Panc1 (cell line): ENCODE results near the gene VAMP5. TPM values are rescaled to one million over a fixed set of nuclear protein-coding genes. Genes with fewer than 3 reads are reported as not detected.
A peak's percentile ranks its signal among the peaks of the same experiment; 100 is the strongest.
"Not testable (repeated sequence)": the region's sequence is repeated elsewhere in the genome, so short reads cannot be mapped to it uniquely, and the experiment has no call there.

ENCODE experiments used
- ATAC-seq: fragments of 200-7000 bp; cut with Tn5 transposase; 2 replicates; pipeline ENCODE4 v1.9.1; 2020; ENCODE audit warnings: mild to moderate bottlenecking, moderate library complexity
- BruUV-seq: library from RNA; stranded (reverse); fragments of 400-500 nt; replicated peaks from 2 replicates; lab custom pipeline; 2021; lab: Mats Ljungman, UMichigan
- CTCF ChIA-PET: fragments of 300-600 bp; sonication (Branson Sonifier 250); formaldehyde crosslinking; loops from one replicate; lab custom pipeline; 2022; ENCODE audit warnings: antibody characterized with exemption; lab: Charles Lee
- POLR2A ChIA-PET: fragments of 300-600 bp; sonication (Branson Sonifier 250); formaldehyde crosslinking; loops from one replicate; lab custom pipeline; 2022; ENCODE audit warnings: antibody characterized with exemption; lab: Charles Lee
- DNase-seq: peaks from one replicate; pipeline ENCODE4 v3.0.0-alpha.2; 2010; ENCODE audit warnings: low read depth, low spot score
- H3K27ac ChIP-seq: 2 replicates; pipeline ENCODE4 v1.5.1; 2011; ENCODE audit warnings: mild to moderate bottlenecking, low read length, inconsistent platforms
- H3K27me3 ChIP-seq: fragments of 200-500 bp; sonication (Bioruptor generic); 2 replicates; pipeline ENCODE4 v1.6.0; 2014; ENCODE audit warnings: low read length, inconsistent platforms; ENCODE audit not compliant: control insufficient read depth, insufficient read depth
- H3K36me3 ChIP-seq: fragments of 200-500 bp; sonication (Bioruptor generic); 2 replicates; pipeline ENCODE4 v1.5.1; 2014; ENCODE audit warnings: inconsistent platforms, mild to moderate bottlenecking, low read length, moderate library complexity; ENCODE audit not compliant: control insufficient read depth, insufficient read depth
- H3K4me1 ChIP-seq: 2 replicates; pipeline ENCODE4 v1.5.1; 2011; ENCODE audit warnings: inconsistent platforms, mild to moderate bottlenecking, low read length, moderate library complexity; ENCODE audit not compliant: control insufficient read depth, insufficient read depth
- H3K4me3 ChIP-seq, 2 experiments: 2 replicates each; pipeline ENCODE4 v1.5.1; 2011 to 2012; ENCODE audit warnings: low read depth in 2 of 2, low read length in 2 of 2, mild to moderate bottlenecking in 2 of 2, inconsistent platforms in 1 of 2, moderate library complexity in 1 of 2
- H3K9me3 ChIP-seq: fragments of 200-500 bp; sonication (Bioruptor generic); 2 replicates; pipeline ENCODE4 v1.5.1; 2014; ENCODE audit warnings: low read depth, mild to moderate bottlenecking, inconsistent platforms, low read length, moderate library complexity; ENCODE audit not compliant: control insufficient read depth, insufficient read depth
- CTCF ChIP-seq: fragments of 450-650 bp; IDR thresholded peaks from 2 replicates; pipeline ENCODE4 v1.5.1; 2017; ENCODE audit warnings: mild to moderate bottlenecking
- POLR2AphosphoS5 ChIP-seq: IDR thresholded peaks from 2 replicates; pipeline ENCODE4 v1.6.1; 2012; ENCODE audit warnings: mild to moderate bottlenecking, low read depth, low read length, moderate library complexity
- REST ChIP-seq, 2 experiments: IDR thresholded peaks; 2 replicates each; pipeline ENCODE4 v1.6.1; 2011 to 2012; ENCODE audit warnings: low read depth in 2 of 2, control low read depth in 1 of 2, low read length in 1 of 2, mild to moderate bottlenecking in 1 of 2, moderate library complexity in 1 of 2; ENCODE audit not compliant: insufficient read depth in 1 of 2
- SIN3A ChIP-seq: IDR thresholded peaks from 2 replicates; pipeline ENCODE4 v1.6.1; 2012; ENCODE audit warnings: low read depth, mild to moderate bottlenecking, low read length, moderate library complexity, borderline replicate concordance; ENCODE audit not compliant: insufficient read depth
- TCF7L2 ChIP-seq: IDR thresholded peaks from 2 replicates; pipeline ENCODE4 v1.6.1; 2011; ENCODE audit warnings: mild to moderate bottlenecking, low read depth, low read length, inconsistent platforms
- in situ Hi-C: cut with HindIII; loops from 2 replicates; pipeline ENCODE4 v1.10.0; 2016; ENCODE audit warnings: low sequenced_read_pairs, low pct_unique_long_range_greater_than_20kb
- intact Hi-C: fragments of 100-400 bp; cut with micrococcal nuclease; formaldehyde crosslinking; loops from one replicate; pipeline ENCODE4 v1.10.0; 2022; ENCODE audit not compliant: unreplicated experiment
- total RNA-seq: library from RNA; stranded (reverse); gene quantifications from one replicate; pipeline ENCODE4 v1.2.1, GENCODE V29; 2021; ENCODE audit not compliant: unreplicated experiment

Gene VAMP5
- total RNA-seq, 1 experiment from 2014 or later = 21.3 TPM

- POLR2A ChIA-PET = no interaction called here
- no peak for ATAC-seq
- H3K36me3 ChIP-seq = peaks cover 7% of the 10 kb centered on the region
- peaks cover 7% of the 10 kb centered on the region for H3K4me1 ChIP-seq
- no TSS peak for BruUV-seq
- no peaks in the 10 kb centered on the region for H3K9me3 ChIP-seq
- no peak for DNase-seq
- CTCF ChIA-PET = interaction anchor here (0.7 kb wide), 1 partner anchor 307 kb away, joined by 8 read pairs; no protein-coding TSS in a partner anchor
- TF ChIP-seq CTCF (no peak), SIN3A (no peak), POLR2AphosphoS5 (no peak), TCF7L2 (no peak), REST (IDR thresholded peaks at IDR 0.05; ENCODE audit: insufficient read depth in 1 of 2, low read depth in 2 of 2, low read length in 1 of 2) (no peak)
- intact Hi-C loops = no loop called here
- no peaks in the 10 kb centered on the region for H3K27me3 ChIP-seq
- in situ Hi-C loops = no loop called here
- peak overlapping the region; percentile 75 for H3K27ac ChIP-seq
- peak overlapping the region in 1 of 2 experiments; percentile 78; a peak in 3 of 4 replicates for H3K4me3 ChIP-seq
Observed at GRCh38 chr2:85615413-85615728, 31.1 kb downstream of the VAMP5 start.

DNA sequence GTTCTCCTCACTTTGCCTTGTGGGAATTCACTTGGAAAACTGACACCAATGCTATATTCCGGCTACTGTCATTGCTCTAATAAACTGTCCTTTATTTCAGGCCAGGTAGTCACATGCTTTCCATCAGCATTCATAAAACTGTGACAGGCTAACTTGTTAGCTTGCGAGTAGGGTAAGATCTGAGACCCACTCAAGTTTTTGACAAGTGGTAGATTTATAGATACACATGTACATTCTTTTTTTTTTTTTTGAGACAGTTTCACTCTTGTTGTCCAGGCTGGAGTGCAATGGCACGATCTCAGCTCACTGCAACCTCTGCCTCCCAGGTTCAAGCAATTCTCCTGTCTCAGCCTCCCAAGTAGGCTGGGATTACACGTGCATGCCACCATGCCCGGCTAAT, 33.5 kb downstream of the VAMP5 start:
- intact Hi-C loops, H3K27me3 ChIP-seq, DNase-seq, BruUV-seq, in situ Hi-C loops, ATAC-seq, H3K4me1 ChIP-seq, H3K9me3 ChIP-seq: not testable (repeated sequence)
- ChIA-PET POLR2A (interaction anchor here (0.5 kb wide), 1 partner anchor 235 kb away, joined by 4 read pairs; no protein-coding TSS in a partner anchor), CTCF (interaction anchor here (0.6 kb wide), 1 partner anchor 101 kb away, joined by 3 read pairs; no protein-coding TSS in a partner anchor)
- Histone ChIP-seq H3K36me3 (peaks cover 18% of the 10 kb centered on the region; the same call in 1 of the 2 replicates), H3K27ac (peak overlapping the region; percentile 75), H3K4me3 (peak overlapping the region; percentile 75 to 78)

DNA sequence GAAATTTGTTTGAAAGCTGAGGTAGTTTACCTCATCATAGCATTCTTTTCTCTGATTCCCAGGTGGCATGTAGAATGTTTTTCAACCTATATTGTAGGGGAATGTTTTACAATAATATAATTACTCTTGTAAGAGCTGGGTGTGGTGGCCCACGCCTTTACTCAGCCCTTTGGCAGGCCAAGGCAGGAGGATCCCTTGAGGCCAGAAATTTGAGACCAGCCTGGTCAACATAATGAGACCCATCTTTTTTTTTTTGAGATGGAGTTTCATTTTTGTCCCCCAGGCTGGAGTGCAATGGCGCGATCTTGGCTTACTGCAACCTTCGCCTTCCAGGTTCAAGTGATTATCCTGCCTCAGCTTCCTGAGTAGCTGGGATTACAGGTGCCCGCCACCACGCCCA, 35.4 kb downstream of the VAMP5 start:
- CTCF ChIA-PET = interaction anchor here (1.0 kb wide), 1 partner anchor 18 kb away, joined by 3 read pairs; no protein-coding TSS in a partner anchor
- POLR2A ChIA-PET = interaction anchor here (0.6 kb wide), 1 partner anchor 87 kb away, joined by 5 read pairs; no protein-coding TSS in a partner anchor
- H3K36me3 ChIP-seq = peaks cover 31% of the 10 kb centered on the region

More for the DNA sequence above, 35.4 kb downstream of the VAMP5 start:
- Histone ChIP-seq H3K27me3 (no peaks in the 10 kb centered on the region), H3K4me3 (no peak overlapping the region), H3K9me3 (no peaks in the 10 kb centered on the region), H3K27ac (no peak overlapping the region), H3K4me1 (peaks cover 7% of the 10 kb centered on the region)
- BruUV-seq = no TSS peak
- intact Hi-C loops = no loop called here
- in situ Hi-C loops = no loop called here
- no peak for ATAC-seq
- no peak for DNase-seq
- TF ChIP-seq SIN3A (no peak), POLR2AphosphoS5 (no peak), CTCF (no peak), REST (IDR thresholded peaks at IDR 0.05; ENCODE audit: insufficient read depth in 1 of 2, low read depth in 2 of 2, low read length in 1 of 2) (no peak), TCF7L2 (no peak)
